GM21367 (cell line): Measurements from ENCODE around the gene CAMK2D.

Experiments
- ATAC-seq: cut with Tn5 transposase; IDR thresholded peaks from one replicate; pipeline ENCODE4 v1.9.1; 2021; ENCODE audit not compliant: unreplicated experiment

CAMK2D gene

DNA sequence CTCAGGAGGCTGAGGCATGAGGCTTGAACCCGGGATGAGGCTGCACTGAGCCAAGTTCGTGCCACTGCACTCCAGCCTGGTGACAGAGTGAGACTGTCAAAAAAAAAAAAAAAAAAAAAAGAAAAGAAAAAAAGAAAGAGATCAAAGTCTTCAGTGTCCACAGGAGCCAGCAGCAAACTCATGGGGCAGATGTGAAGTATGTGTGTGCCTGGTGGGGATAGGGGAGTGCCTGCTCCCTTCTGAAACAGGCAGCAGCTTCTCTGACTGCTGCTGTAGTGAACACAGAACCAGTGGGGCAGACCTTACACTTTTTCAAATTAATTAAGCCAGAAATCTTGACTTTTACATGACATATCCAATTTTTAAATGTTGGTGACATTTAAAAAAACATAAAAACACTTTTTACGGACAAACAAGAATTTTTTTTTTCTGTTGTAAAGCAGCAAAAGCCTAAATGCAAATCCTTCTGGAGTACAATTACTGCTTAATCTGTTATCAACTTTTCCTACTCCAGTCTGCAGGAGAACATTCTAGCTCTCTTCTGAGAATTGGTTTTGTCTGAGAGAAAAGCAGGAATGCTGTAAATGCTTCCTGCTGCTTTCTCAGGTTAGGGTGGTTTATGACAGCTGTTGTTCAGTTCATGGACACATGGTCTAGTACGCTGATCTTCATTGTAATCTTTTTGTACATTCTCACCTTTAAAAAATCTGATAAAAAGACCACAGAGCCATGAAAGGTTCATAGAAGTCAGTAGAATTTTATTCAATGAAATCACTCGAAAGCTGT is 311.1 kb downstream of the CAMK2D start:
- no peak for ATAC-seq

GRCh38 chr4:113449410-113449974 is 312.0 kb downstream of the CAMK2D start:
- no peak for ATAC-seq

- no peak for ATAC-seq
These were observed 313.8 kb downstream of the CAMK2D start for GRCh38 chr4:113447769-113448168.

GRCh38 chr4:113447061-113447460 is 314.5 kb downstream of the CAMK2D start:
- ATAC-seq: no peak

GRCh38 chr4:113446019-113446418 is 315.5 kb downstream of the CAMK2D start:
- no peak for ATAC-seq

GRCh38 chr4:113445286-113445685 is 316.3 kb downstream of the CAMK2D start:
- no peak for ATAC-seq

- ATAC-seq: no peak
These were observed 317.2 kb downstream of the CAMK2D start for GRCh38 chr4:113444386-113444785.

DNA sequence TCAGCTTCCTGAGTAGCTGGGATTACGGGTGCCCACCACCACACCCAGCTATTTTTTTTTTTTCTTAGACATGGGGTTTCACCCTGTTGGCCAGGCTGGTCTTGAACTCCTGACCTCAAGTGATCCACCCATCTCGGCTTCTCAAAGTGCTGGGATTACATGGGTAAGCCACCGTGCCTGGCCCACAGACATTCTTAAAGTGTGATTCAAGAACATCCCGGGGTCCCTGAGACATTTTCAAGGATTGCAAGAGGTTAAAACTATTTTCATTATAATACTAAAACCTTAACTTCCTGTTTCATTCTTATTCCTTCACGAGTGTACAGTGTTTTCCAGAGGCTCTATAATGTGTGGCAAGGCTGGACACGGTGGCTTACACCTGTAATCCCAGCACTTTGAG is 318.7 kb downstream of the CAMK2D start:
- ATAC-seq: no peak

GRCh38 chr4:113440371-113440770 is 321.2 kb downstream of the CAMK2D start:
- ATAC-seq: no peak

DNA sequence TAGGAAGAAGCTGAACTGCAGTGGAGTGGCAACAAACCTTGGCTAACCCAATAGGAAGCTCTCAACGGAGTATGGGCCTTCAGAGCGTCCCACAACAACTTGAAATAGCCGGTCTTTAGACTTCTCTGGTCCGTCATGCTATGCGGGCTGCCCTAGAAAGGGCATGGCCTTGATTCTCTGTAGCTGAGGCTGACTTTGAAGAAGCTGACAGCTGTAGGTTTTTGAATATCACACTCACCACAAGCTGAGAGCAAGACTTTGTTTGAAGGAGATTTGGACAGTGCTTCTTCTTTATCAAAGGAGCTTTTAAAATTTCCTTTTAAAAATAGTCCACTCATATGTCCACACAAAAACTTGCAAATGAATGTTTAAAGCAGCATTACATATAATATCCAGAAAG is 322.9 kb downstream of the CAMK2D start:
- ATAC-seq: no peak

GRCh38 chr4:113437129-113437528 is 324.4 kb downstream of the CAMK2D start:
- no peak for ATAC-seq

- ATAC-seq: no peak
These were observed 325.2 kb downstream of the CAMK2D start for GRCh38 chr4:113436360-113436759.

- ATAC-seq: no peak
These were observed 325.6 kb downstream of the CAMK2D start for GRCh38 chr4:113435893-113436292.

GRCh38 chr4:113434247-113434587 is 327.3 kb downstream of the CAMK2D start:
- no peak for ATAC-seq

GRCh38 chr4:113433536-113434246 is 327.8 kb downstream of the CAMK2D start:
- no peak for ATAC-seq

- no peak for ATAC-seq
These were observed 328.4 kb downstream of the CAMK2D start for GRCh38 chr4:113433116-113433515.

GRCh38 chr4:113423631-113424030 is 337.9 kb downstream of the CAMK2D start:
- no peak for ATAC-seq

GRCh38 chr4:113420938-113421337 is 340.6 kb downstream of the CAMK2D start:
- ATAC-seq: no peak

GRCh38 chr4:113419631-113420030 is 341.9 kb downstream of the CAMK2D start:
- no peak for ATAC-seq

DNA sequence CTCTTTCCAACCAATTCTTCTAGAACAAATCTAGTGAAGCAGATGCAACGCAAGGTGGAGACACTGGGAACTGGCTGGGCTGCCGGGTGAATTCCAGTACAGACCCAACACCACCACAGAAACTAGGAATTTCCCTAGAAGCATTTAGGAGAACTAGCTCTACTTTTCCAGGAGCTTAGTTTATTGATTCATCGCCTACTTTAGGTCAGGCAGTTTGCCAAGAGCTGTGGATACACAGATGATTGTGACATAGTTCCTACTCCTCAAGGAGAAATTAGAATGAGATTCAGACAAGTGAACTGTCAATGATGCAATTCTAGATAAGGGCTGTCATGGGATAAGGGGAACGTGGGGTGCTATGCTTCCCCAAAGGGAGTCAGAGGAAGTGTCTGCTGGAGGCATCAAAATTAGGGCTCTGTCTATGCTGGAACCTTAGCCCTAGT is 350.0 kb downstream of the CAMK2D start:
- no peak for ATAC-seq

GRCh38 chr4:113410686-113411085 is 350.9 kb downstream of the CAMK2D start:
- no peak for ATAC-seq

GRCh38 chr4:113409181-113409580 is 352.4 kb downstream of the CAMK2D start:
- no peak for ATAC-seq
